ENCODE results near the gene GPD2.

The GPD2 gene

GRCh38 chr2:156443089-156443488 lies 6.9 kb downstream of the GPD2 start:
- no peak overlapping the region for H3K27ac ChIP-seq (ENCODE audit: extremely low read depth, low read depth, low read length)
- TF ChIP-seq REST (tag by site-specific recombination; IDR thresholded peaks at IDR 0.05) (no peak), ZNF558 (tag by site-specific recombination; IDR thresholded peaks at IDR 0.05) (no peak), ZNF148 (tag by site-specific recombination; IDR thresholded peaks at IDR 0.05; ENCODE audit: borderline replicate concordance) (no peak), ZBTB44 (tag by site-specific recombination; IDR thresholded peaks at IDR 0.05) (no peak), ELK4 (IDR thresholded peaks at IDR 0.05; ENCODE audit: borderline replicate concordance, low read depth, low read length) (no peak), ZNF677 (tag by site-specific recombination; IDR thresholded peaks at IDR 0.05) (no peak), ZNF223 (tag by site-specific recombination; IDR thresholded peaks at IDR 0.05) (no peak), ZFP41 (tag by site-specific recombination; IDR thresholded peaks at IDR 0.05; ENCODE audit: borderline replicate concordance) (no peak), ZNF768 (tag by site-specific recombination; IDR thresholded peaks at IDR 0.05) (no peak), ZBTB49 (tag by site-specific recombination; IDR thresholded peaks at IDR 0.05; ENCODE audit: low read depth) (no peak), ZSCAN4 (tag by site-specific recombination; IDR thresholded peaks at IDR 0.05) (no peak), ZNF423 (tag by site-specific recombination; IDR thresholded peaks at IDR 0.05) (no peak), ZBTB6 (tag by site-specific recombination; IDR thresholded peaks at IDR 0.05) (no peak), ZNF18 (tag by site-specific recombination; IDR thresholded peaks at IDR 0.05) (no peak), ZNF37A (tag by site-specific recombination; IDR thresholded peaks at IDR 0.05) (no peak), ZNF549 (tag by site-specific recombination; IDR thresholded peaks at IDR 0.05) (no peak), ZNF777 (tag by site-specific recombination; IDR thresholded peaks at IDR 0.05; ENCODE audit: borderline replicate concordance) (no peak)
- CTCF ChIA-PET = interaction anchor here (1.0 kb wide), 1 partner anchor 108 kb away, joined by 3 read pairs; no protein-coding TSS in a partner anchor
- no peaks in the 10 kb centered on the region for H3K9me3 ChIP-seq (ENCODE audit: control insufficient read depth, insufficient read depth, low read depth, low read length)
- H3K4me3 ChIP-seq (ENCODE audit: low read depth, low read length) = no peak overlapping the region
- no peaks in the 10 kb centered on the region for H3K36me3 ChIP-seq (ENCODE audit: control insufficient read depth in 2 of 2, insufficient read depth in 1 of 2, low read length in 2 of 2)
- POLR2A ChIA-PET = no interaction called here
- H3K4me1 ChIP-seq (ENCODE audit: control insufficient read depth, insufficient read depth, low read length) = no peaks in the 10 kb centered on the region
